Myometrial cell (primary cell): ENCODE measurements around the gene TBC1D3E. TPM values are rescaled to one million over a fixed set of nuclear protein-coding genes. Genes with fewer than 3 reads are reported as not detected.

Experiments used
- total RNA-seq: library from RNA; depleted of rRNA; stranded (reverse); fragments of >200 nt; gene quantifications from 2 replicates; pipeline ENCODE4 v1.2.3, GENCODE V29; 2015

TBC1D3E gene
- total RNA-seq: not detected in 2 replicates

DNA sequence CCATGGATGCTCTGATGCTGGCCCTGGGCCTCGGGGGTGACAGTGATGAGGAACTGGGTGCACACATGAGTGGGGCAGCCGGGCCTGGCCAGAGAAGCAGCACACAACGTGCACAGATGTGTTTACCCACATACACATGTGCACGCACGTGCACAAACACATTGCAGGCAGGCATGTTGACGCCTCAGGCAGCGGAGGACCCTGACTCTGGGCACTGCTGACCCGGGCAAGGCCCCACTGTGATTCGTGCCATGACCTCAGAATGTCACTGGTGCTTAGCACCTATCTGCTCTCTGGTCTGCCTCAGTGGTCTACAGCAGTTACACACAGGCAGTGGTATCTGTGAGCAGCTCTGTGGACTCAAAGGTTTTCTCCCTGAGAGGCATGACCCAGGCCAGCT is at the start of gene TBC1D3E:
Gene TBC1D3E (plus strand): TSS at position 301 of the 400 bp plus-strand sequence. CDS start 1,545 bp downstream, outside the sequence.

Other genes starting within 250 kb of the TBC1D3E start
- not detected in 2 replicates for gene TBC1D3K, start 203.5 kb upstream of the TBC1D3E start, total RNA-seq
- gene TBC1D3L, start 138.9 kb upstream of the TBC1D3E start, total RNA-seq: 1.9 and 4.0 TPM in 2 replicates
- 0.18 TPM in 1 of 2 replicates, not detected in the other for gene TBC1D3D, start 124.0 kb upstream of the TBC1D3E start, total RNA-seq
- gene TBC1D3C, start 59.3 kb upstream of the TBC1D3E start, total RNA-seq: not detected in 2 replicates
- gene TBC1D3, start 64.6 kb downstream of the TBC1D3E start, total RNA-seq: not detected in 2 replicates
- gene MRPL45, start 169.2 kb downstream of the TBC1D3E start, total RNA-seq: 37.6 and 37.8 TPM in 2 replicates
- not detected in 2 replicates for gene GPR179, start 216.0 kb downstream of the TBC1D3E start, total RNA-seq
- gene SOCS7, start 223.9 kb downstream of the TBC1D3E start, total RNA-seq: 8.1 and 10.3 TPM in 2 replicates